Muscle of leg (tissue), 11 donors: ENCODE measurements around the gene OTOS. TPM values are rescaled to one million over a fixed set of nuclear protein-coding genes. Genes with fewer than 3 reads are reported as not detected.

ENCODE experiments used
- DNase-seq: peaks from one replicate; pipeline ENCODE4 v3.0.0; 2013
- H3K27ac ChIP-seq: one replicate; pipeline ENCODE4 v1.5.1; 2013; ENCODE audit warnings: mild to moderate bottlenecking, low read length, control low read depth
- H3K27me3 ChIP-seq: one replicate; pipeline ENCODE4 v1.6.1; 2013; ENCODE audit warnings: low read length; ENCODE audit not compliant: control insufficient read depth, insufficient read depth
- H3K36me3 ChIP-seq: one replicate; pipeline ENCODE4 v1.6.1; 2013; ENCODE audit warnings: low read length; ENCODE audit not compliant: control insufficient read depth, insufficient read depth
- H3K4me1 ChIP-seq: one replicate; pipeline ENCODE4 v1.6.1; 2013; ENCODE audit warnings: low read length; ENCODE audit not compliant: control insufficient read depth, insufficient read depth
- H3K4me3 ChIP-seq: one replicate; pipeline ENCODE4 v1.5.1; 2013; ENCODE audit warnings: low read length, control low read depth
- H3K9me3 ChIP-seq: replicated peaks from 2 replicates; pipeline ENCODE4 v1.6.1; 2013; ENCODE audit warnings: low read depth, low read length; ENCODE audit not compliant: control insufficient read depth
- WGBS: methylation state at CpG from one replicate; pipeline ENCODE4 v1.1.5; 2013; ENCODE audit warnings: missing lambda C conversion rate; ENCODE audit not compliant: insufficient coverage; 5-methylcytosine and 5-hydroxymethylcytosine counted together
- polyA plus RNA-seq, 8 donors: library from polyadenylated mRNA; unstranded; fragments of 120-200 nt; gene quantifications; one replicate each; pipeline versions ENCODE4 v1.2.1 to v1.2.3, GENCODE V29; 2013; ENCODE audit warnings: inconsistent platforms in 1 of 8, low replicate concordance in 1 of 8; ENCODE audit not compliant: insufficient read length in 8 of 8, insufficient read depth in 1 of 8
- total RNA-seq: library from RNA; stranded (reverse); fragments of 120-200 nt; gene quantifications from one replicate; pipeline ENCODE4 v1.2.4, GENCODE V29; 2013

Gene OTOS
- total and polyA plus RNA-seq, 9 donors, result not detected

DNA sequence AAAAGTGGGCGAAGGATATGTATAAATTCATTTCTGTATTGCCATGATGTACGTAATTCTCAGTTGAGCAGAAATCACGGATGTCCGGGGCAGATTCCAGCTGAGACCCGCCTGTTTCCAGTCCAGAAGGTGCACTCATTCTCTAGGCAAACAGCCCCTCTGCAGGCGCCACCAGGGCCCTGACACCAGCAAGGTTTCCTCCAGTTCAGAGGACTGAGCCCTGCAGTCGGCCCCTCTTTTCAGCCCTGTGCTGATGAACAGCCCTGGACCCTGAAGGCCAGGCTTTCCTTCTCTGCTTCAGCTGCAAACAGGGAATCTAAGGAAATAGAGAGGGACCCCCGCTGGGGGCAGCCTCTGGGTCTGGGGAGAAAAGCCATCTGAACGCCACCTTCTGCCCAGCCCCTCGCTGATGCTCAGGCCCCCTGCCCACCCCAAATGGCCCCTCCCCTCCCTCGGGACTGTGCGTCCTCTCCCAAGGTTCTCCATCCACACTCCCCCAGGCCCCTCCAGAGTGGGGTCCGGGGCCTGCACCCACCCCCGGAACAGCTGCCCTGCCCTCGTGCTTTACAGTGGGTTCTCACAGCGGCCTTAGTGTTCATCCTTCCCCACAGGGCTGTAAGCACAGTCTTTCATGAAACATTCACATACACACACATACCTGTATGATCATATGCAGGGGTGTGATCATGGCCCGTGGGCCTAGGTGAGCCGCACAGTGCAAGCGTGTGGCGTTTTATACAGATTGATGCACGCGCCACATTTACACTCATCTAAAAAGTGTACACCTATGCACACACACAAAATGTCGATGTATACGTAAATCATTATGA is 16.4 kb downstream of the OTOS start:
- Histone ChIP-seq H3K4me1 (peaks cover 3% of the 10 kb centered on the region), H3K36me3 (peaks cover 22% of the 10 kb centered on the region), H3K9me3 (no peaks in the 10 kb centered on the region), H3K27me3 (peaks cover 3% of the 10 kb centered on the region), H3K27ac (no peak overlapping the region), H3K4me3 (no peak overlapping the region)
- WGBS, result 75% methylated on average over 11 of the region's 24 CpGs
- no peak for DNase-seq

DNA sequence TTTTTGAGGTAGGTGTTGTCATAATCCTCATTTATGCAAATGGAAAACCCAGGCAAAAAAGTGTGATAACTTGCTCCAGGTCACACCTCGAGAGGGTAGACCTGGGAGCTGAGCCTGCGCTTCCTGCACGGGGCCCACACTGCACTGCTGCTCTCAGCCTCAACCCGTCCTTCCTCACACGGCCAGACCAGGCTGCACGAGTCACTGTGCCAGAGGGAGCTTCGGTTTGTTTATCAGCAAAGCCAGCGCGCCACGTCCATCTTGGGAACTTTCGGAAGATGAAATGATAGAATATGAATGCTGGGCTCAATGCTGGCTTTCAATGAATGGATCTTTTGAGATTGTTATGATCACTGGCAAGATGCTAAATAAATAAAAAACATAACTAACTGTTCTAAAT is 18.8 kb downstream of the OTOS start:
- no peak for DNase-seq
- Histone ChIP-seq H3K4me3 (no peak overlapping the region), H3K9me3 (no peaks in the 10 kb centered on the region), H3K4me1 (no peaks in the 10 kb centered on the region), H3K27ac (no peak overlapping the region), H3K27me3 (peaks cover 3% of the 10 kb centered on the region), H3K36me3 (peaks cover 3% of the 10 kb centered on the region)
- WGBS, result 59% methylated on average over 3 of the region's 11 CpGs

DNA sequence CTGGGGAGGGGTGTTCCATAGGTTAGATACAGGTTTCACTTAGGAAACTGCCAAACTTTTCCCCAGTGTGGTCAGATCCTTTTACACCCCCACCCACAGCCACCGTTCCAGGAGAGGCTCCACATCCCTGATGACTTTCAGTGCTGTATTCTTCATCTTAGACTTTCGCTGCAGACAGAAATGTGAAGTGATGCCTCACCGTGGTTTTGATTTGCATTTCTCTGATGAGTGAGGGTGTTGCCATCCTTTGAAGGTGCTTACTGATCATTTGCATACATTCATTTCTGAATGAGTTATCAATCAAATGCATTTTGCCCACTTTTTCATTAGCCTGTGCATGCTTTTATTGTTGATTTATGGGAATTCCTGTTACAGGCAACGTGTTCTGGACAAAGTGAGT is 19.3 kb downstream of the OTOS start:
- WGBS, result no CpG with 5 or more reads among the region's 4 CpGs
- Histone ChIP-seq H3K4me3 (no peak overlapping the region), H3K27ac (no peak overlapping the region), H3K36me3 (peaks cover 3% of the 10 kb centered on the region), H3K27me3 (peaks cover 3% of the 10 kb centered on the region), H3K4me1 (no peaks in the 10 kb centered on the region), H3K9me3 (no peaks in the 10 kb centered on the region)
- DNase-seq, result no peak

DNA sequence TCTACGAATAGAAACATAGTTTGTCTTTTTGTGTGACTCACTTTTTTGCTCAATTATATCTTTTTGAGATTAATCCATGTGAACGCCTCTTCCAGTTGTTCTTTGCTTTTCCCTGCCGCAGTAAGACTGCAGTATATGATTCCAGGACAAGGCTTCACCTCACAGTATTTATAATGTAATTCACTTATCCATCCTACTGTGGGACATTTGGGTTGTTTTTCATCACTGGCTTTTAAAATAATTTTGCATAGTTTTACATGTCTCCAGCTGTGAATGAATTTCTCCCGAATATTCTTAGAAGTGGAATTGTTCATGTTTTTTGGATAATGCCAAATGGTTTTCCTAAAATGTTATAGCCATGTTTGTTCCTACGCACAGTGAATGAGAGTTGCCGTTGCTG is 26.2 kb downstream of the OTOS start:
- 67% methylated on average over 3 of the region's 6 CpGs for WGBS

DNA sequence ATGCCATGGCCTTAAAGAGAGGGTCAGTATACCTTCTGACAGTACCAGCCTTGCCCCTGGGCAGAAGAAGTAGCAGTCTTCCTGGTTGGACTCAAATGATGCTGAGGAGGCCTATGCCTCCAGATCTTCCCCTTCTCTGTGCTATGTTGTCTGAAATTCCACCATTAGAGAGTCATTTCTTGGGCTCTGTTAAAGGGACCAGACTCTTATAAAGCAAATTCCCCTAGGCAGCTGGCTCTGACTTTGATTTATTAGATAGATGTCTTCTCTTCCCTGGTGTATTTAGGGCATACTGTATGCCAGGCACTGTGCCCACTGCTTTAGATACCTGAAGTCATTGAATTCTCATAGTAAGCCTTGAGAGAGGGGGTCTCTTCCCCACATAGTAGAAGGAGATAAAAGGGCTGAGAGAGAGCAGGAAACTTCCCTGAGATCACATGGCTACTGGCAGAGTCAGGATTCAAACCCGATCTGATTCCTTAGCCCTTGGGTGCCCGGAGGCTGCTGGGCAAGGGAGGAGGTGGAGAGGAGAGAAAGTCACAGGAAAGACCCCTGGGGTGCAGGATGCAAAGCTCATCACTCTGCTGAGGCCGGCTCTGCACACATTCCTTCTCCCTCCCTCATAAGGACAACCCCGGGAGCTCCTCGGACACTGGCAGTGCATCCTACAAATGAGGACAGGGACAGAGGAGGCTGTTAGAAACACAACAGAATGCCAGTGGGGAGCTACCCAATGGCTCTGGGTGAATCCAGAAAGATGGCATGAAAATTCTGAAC is 27.4 kb downstream of the OTOS start:
- no peak overlapping the region for H3K4me3 ChIP-seq
- H3K4me1 ChIP-seq, result no peaks in the 10 kb centered on the region
- no peaks in the 10 kb centered on the region for H3K36me3 ChIP-seq
- no CpG with 5 or more reads among the region's 5 CpGs for WGBS
- H3K27ac ChIP-seq, result no peak overlapping the region
- H3K27me3 ChIP-seq, result peaks cover 8% of the 10 kb centered on the region
- DNase-seq, result no peak
- H3K9me3 ChIP-seq, result no peaks in the 10 kb centered on the region

More for the DNA sequence above, 26.2 kb downstream of the OTOS start:
- Histone ChIP-seq H3K27me3 (peaks cover 8% of the 10 kb centered on the region), H3K36me3 (no peaks in the 10 kb centered on the region), H3K4me1 (no peaks in the 10 kb centered on the region), H3K4me3 (no peak overlapping the region), H3K27ac (no peak overlapping the region), H3K9me3 (no peaks in the 10 kb centered on the region)
- DNase-seq, result no peak

DNA sequence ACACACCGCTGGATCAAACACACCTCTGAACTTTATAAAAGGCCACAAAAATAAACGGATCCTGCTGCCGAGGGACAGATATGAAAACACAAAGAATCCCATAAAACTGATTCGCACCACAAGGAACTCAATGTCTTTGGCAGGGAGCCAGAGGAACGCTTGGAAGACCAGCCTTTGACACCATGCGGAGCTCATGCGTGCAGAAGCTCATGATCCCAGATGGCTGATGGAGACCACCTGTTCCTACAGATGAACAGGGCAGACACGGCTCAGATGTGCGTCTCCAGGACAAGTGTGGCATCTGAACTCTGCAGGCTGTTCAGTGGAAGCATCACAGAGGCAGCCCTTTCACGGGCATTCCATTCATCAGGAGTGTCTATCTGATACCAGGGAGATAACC is 29.2 kb downstream of the OTOS start:
- H3K4me1 ChIP-seq, result no peaks in the 10 kb centered on the region
- DNase-seq, result peak; percentile 10
- H3K27me3 ChIP-seq, result peaks cover 8% of the 10 kb centered on the region
- 34% methylated on average over 7 of the region's 10 CpGs for WGBS
- H3K36me3 ChIP-seq, result no peaks in the 10 kb centered on the region
- no peaks in the 10 kb centered on the region for H3K9me3 ChIP-seq
- H3K4me3 ChIP-seq, result no peak overlapping the region
- H3K27ac ChIP-seq, result no peak overlapping the region

DNA sequence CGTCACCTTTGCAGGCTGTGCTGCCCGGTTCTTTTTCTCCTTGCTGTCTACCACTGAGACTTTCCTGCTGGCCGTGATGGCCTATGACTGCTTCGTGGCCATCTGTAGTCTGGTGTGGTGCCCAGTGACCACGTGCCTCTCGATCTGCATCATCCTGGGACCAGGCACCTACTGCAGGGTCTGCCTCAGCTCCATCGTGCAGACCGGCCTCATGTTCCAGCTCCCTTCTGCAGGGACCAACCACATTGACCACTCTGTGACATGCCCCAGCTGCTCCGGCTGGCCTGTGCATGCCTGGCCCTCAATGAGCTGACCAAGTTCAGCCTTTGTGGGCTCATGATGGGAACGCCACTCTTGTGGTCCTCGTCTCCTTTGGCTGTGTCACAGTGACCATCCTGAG is 31.1 kb downstream of the OTOS start:
- no peak for DNase-seq
- no peak overlapping the region for H3K4me3 ChIP-seq
- peaks cover 10% of the 10 kb centered on the region for H3K27me3 ChIP-seq
- H3K4me1 ChIP-seq, result no peaks in the 10 kb centered on the region
- H3K36me3 ChIP-seq, result no peaks in the 10 kb centered on the region
- no peaks in the 10 kb centered on the region for H3K9me3 ChIP-seq
- WGBS, result 82% methylated on average over 11 of the region's 11 CpGs
- H3K27ac ChIP-seq, result no peak overlapping the region

DNA sequence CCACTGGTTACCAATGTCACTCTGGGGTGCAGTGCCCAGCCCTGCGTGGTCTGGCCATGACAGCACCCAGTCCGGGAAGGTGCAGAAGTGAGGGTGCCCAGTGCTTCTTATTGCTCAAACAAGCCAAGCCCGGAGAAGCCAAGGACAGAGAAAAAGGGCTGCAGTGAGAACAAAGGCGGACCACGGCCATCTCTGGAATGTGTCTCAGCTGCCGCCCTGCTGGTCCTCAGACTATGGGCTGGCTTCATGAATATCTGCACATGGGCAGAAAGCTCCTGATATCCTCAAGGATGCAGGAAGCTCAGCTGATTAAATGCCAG is 33.0 kb downstream of the OTOS start:
- H3K4me1 ChIP-seq, result no peaks in the 10 kb centered on the region
- no peak overlapping the region for H3K4me3 ChIP-seq
- 68% methylated on average over 6 of the region's 6 CpGs for WGBS
- no peaks in the 10 kb centered on the region for H3K9me3 ChIP-seq
- DNase-seq, result no peak
- peaks cover 6% of the 10 kb centered on the region for H3K27me3 ChIP-seq
- no peak overlapping the region for H3K27ac ChIP-seq
- H3K36me3 ChIP-seq, result no peaks in the 10 kb centered on the region

DNA sequence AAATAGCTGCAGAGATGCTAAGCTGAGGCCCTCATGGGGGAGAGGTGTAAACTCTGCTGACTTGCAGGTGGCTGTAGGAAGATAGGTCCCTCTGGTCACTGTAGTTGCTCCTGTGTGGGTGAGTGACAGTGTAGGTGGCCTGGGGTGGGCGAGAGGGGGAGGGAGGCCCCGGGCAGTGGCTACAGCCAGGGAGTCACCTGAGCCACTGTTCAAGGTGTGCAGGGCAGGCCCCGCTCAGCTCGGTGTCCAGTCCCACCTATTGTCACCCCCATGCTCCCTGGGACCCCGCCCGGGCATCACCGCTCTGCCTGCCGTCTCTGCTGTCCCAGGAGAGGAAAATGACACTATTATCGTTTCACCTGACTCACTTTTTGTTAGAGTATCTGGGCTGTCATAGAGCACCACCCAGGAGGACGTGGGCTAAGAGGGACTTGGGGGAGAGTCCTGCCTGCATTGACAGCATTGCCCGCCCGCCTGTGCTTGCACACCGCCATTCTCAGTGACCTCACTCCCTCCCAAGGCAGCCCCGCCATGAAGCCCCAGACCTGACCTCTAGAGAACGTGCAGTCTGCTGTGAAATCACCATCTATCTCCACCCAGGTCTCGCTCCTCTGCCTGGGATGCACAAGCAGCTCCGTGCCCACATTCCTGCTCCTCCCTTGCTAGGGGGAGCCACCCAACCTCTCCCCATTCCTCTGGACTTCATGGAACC is 33.5 kb downstream of the OTOS start:
- no peak overlapping the region for H3K4me3 ChIP-seq
- no peak for DNase-seq
- 69% methylated on average over 12 of the region's 17 CpGs for WGBS
- no peaks in the 10 kb centered on the region for H3K36me3 ChIP-seq
- H3K27ac ChIP-seq, result no peak overlapping the region
- H3K9me3 ChIP-seq, result no peaks in the 10 kb centered on the region
- H3K4me1 ChIP-seq, result no peaks in the 10 kb centered on the region
- H3K27me3 ChIP-seq, result peaks cover 3% of the 10 kb centered on the region

DNA sequence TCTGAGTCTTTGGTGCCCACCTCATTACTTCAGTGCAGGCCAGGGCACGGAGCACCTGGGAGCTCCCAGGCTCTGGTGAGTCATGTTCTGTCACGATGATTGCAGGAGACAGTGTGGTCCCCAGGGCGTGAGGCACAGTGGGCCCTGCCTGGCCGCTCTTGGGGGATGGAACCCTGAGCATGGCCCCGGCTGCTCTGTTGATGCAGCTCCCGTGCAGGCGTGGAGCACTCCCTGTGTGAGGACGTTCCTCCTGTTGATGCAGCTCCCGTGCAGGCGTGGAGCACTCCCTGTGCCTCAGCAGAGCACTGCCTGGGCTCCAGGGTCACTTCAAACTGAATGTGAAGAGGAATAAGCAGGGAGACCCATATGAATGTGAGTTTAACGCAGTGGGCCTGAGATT is 34.5 kb downstream of the OTOS start:
- Histone ChIP-seq H3K36me3 (no peaks in the 10 kb centered on the region), H3K4me3 (no peak overlapping the region), H3K27me3 (peaks cover 3% of the 10 kb centered on the region), H3K27ac (no peak overlapping the region), H3K4me1 (no peaks in the 10 kb centered on the region), H3K9me3 (no peaks in the 10 kb centered on the region)
- DNase-seq, result no peak
- 68% methylated on average over 11 of the region's 11 CpGs for WGBS
